UCSD-AML1 (cell line): Measurements from ENCODE around the gene ZFYVE21.

Experiments used
- DNase-seq: peaks from one replicate; lab custom pipeline; 2025; ENCODE audit not compliant: unreplicated experiment; lab: John Stamatoyannopoulos, UW

ZFYVE21 gene

GRCh38 chr14:103715052-103716000 is at the start of gene ZFYVE21, which contains the start of gene XRCC3:
TSS of gene ZFYVE21 (plus strand) at chr14:103715810. CDS start at chr14:103715842, 32 bp downstream.
TSS of gene XRCC3 (minus strand) at chr14:103715451. CDS start at chr14:103711087, 4,364 bp downstream.
- DNase-seq: peak; percentile 100

DNA sequence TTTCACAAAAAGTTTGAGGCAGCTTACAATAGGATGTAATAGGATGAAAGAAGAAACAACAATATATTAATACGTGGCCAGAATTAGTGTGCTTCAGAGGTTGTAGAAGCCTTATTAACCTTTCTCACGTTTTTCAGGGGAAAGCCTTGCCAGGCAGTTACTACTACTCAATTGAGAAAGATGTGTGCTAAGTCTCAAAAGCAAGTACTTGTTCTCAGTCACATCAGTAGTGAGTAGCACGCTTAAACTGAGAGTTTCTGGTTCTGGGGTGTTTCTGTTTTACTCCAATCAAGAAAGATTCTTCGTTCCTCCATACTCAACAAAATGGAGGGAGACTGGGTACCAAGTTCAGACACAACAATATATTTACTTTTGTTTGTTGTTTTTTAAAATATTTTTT is 47.9 kb upstream of the ZFYVE21 start:
- no peak for DNase-seq

- DNase-seq: no peak
Measured at GRCh38 chr14:103668117-103668516, 47.5 kb upstream of the ZFYVE21 start.

DNA sequence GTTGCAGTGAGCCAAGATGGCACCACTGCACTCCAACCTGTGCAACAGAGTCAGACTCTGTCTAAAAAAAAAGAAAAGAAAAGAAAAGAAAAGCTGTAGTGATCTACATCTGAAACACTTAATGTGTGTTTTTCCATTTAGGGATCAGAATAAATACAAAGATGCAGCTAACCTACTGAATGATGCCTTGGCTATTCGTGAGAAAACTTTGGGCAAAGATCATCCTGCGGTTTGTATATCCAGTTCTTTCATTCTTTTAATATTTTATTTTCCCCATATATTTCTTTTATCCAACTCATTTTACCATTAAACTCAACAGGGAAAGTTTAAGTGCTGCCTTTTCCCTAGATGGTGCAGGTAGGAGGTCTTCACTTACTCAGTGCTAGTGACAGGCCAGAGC is 46.2 kb upstream of the ZFYVE21 start:
- DNase-seq: no peak

GRCh38 chr14:103671911-103672310 is 43.7 kb upstream of the ZFYVE21 start:
- no peak for DNase-seq

DNA sequence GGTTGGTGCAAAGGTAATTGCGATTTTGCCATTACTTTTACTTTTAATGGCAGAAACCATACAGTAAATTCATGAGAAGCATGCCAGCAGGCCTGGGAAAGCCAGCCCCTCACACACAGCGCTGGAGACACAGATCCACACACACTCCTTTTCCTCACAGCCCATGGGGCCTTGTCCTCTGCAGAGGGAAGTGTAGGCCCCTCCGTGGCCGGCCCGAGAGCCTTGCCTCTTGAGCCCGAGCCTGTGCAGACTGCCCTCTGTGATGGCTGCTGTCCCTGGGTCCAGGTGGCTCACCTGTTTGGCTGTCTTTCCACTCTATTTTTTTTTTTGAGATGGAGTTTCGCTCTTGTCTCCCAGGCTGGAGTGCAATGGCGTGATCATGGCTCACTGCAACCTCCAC is 39.7 kb upstream of the ZFYVE21 start:
- DNase-seq: no peak

GRCh38 chr14:103676881-103677675 is 38.5 kb upstream of the ZFYVE21 start:
- DNase-seq: no peak

- DNase-seq: peak; percentile 70
Measured at GRCh38 chr14:103679351-103679750, 36.3 kb upstream of the ZFYVE21 start.

GRCh38 chr14:103680491-103681231 is 34.9 kb upstream of the ZFYVE21 start:
- DNase-seq: no peak

DNA sequence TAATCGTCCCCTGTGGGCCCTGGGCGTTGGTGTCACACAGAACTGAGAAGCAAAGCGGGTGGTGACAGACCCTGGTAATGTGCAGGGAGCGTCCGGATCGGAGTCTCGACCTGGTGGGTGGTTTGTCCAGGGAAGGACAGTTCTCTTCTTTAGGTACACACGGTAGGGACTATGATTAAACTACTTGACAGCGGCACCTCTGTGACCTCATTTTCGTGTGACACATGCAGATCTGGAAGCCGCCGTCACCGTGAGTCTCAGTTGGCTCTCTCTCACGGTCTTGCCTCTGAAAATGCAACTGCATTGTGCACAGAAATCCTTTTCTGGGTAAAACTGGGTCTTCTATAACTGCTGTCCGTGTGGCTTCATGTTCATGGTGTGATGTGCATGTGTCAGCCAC is 32.5 kb upstream of the ZFYVE21 start:
- DNase-seq: no peak

GRCh38 chr14:103684471-103684870 is 31.1 kb upstream of the ZFYVE21 start:
- no peak for DNase-seq

DNA sequence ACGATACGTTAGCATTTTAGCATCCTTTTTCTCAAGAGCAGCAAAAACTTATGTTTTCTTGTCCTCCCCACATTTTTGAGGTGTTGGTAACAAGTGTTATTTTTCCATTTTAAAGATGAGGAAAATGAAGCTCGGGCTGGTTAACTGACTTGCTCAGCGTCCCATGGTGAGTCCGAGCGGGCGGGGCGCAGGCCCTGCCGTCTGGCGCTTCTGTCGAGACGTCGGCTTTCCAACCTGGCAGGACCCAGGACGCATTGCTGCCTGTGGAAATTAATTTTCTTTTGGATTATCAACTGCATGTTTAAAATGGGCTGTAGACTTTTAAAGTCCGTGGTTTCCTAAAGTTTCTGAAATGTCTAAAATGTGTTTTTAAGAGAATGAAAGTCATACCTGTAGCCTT is 30.7 kb upstream of the ZFYVE21 start:
- DNase-seq: no peak

DNA sequence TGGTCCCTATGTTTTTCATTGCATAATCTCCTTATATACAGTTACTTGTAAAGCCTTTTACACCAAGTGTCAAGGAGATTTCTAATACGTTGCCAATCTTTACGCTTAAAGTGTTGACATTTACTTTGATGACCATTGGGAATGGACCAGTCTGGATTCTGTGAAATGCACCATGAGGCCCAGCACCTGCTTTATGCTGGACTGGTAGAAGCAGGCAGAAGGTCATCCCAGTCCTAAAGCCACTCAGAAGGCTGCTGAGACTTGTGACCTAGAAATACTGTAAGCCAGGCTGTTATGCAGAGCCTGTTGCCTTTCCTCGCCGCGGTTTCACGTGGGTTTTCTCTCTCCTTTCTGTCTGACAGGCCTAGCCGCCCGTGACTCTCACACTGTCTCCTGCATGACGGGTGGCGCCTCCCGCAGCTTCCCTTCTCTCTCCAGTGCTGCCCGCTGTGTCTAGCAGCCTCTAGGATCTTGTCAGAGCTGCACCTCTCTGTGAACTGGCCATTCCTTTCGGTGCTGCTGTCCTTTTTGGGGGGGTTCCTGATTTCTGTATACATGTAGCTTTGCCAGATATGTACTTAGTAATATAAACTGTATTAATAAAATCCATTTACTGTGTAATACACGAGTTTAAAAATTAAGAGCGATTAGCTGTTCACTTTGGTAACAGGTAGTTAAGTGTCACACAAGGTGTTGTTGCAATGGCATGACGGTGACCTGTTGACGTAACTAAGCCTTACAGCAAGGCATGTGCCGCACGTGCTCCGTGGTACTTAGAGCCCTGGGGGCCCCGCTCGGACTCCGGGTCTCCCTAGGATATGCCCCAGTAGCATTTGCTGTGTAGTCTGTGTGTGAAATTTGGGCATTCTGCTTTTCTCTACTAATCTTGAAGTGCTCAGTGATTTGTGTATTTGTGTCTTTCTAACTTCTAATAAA is 30.1 kb upstream of the ZFYVE21 start:
- no peak for DNase-seq

GRCh38 chr14:103686831-103687485 is 28.7 kb upstream of the ZFYVE21 start:
- DNase-seq: no peak

DNA sequence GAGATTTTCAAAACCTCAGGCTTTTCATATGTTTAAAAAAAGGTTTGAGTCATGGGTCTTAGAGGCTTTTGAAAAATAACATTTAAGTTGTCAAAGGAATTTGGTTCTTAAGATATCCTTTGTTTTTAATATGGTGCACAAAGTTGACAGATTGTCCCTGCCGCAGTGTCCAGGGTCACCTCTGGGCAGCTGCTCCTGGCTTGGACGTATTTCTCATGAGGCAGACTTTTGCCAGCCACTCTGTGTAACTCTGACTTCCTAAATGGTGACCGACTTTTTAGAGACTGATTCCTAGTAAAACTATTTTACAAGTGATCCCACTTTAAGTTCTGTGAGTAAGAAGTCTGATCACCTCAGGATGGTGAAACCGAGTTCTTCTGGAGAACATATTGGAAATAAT is 27.9 kb upstream of the ZFYVE21 start:
- DNase-seq: no peak

GRCh38 chr14:103688441-103688840 is 27.2 kb upstream of the ZFYVE21 start:
- DNase-seq: no peak

GRCh38 chr14:103688906-103689902 is 26.4 kb upstream of the ZFYVE21 start:
- no peak for DNase-seq

- DNase-seq: no peak
Measured at GRCh38 chr14:103690332-103690731, 25.3 kb upstream of the ZFYVE21 start.
